ENCODE results near the gene CFAP299. TPM values are rescaled to one million over a fixed set of nuclear protein-coding genes. Genes with fewer than 3 reads are reported as not detected.

The CFAP299 gene
- total RNA-seq, 4 donors from 2014 or later: 1.2 TPM; not detected in 3

DNA sequence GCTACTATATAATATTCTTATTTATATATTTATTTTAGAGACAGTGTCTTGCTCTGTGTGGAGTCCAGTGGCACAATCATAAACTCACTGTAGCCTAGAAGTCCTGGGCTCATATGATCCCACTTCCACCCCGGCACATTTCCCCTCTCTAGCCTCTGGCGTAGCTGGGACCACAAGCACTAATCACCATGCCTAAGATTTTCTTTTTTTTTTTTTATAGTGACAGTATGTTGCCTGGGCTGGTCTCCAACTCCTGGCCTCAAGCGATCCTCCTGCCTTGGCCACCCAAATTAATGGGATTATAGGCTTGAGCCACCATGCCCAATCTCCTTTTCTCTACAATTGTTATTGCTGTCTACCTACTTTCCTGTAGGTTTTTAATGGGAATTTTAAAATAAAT is 620.9 kb downstream of the CFAP299 start:
- Histone ChIP-seq H3K27me3 (no peaks in the 10 kb centered on the region), H3K4me3 (no peak overlapping the region), H3K9me3 (no peaks in the 10 kb centered on the region), H3K4me1 (no peaks in the 10 kb centered on the region), H3K36me3 (no peaks in the 10 kb centered on the region), H3K27ac (no peak overlapping the region)
- intact Hi-C loops (cut with DNase I; ENCODE audit: low total_unique reads): no loop called here
- TF ChIP-seq, protein P1, sequence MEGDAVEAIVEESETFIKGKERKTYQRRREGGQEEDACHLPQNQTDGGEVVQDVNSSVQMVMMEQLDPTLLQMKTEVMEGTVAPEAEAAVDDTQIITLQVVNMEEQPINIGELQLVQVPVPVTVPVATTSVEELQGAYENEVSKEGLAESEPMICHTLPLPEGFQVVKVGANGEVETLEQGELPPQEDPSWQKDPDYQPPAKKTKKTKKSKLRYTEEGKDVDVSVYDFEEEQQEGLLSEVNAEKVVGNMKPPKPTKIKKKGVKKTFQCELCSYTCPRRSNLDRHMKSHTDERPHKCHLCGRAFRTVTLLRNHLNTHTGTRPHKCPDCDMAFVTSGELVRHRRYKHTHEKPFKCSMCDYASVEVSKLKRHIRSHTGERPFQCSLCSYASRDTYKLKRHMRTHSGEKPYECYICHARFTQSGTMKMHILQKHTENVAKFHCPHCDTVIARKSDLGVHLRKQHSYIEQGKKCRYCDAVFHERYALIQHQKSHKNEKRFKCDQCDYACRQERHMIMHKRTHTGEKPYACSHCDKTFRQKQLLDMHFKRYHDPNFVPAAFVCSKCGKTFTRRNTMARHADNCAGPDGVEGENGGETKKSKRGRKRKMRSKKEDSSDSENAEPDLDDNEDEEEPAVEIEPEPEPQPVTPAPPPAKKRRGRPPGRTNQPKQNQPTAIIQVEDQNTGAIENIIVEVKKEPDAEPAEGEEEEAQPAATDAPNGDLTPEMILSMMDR (IDR thresholded peaks at IDR 0.05): no peak
- TF ChIP-seq POLR2A (IDR thresholded peaks at IDR 0.05): no peak
- DNase-seq: no peak

GRCh38 chr4:80963051-80963450 is 627.5 kb downstream of the CFAP299 start:
- H3K4me3 ChIP-seq: no peak overlapping the region
- intact Hi-C loops (cut with DNase I; ENCODE audit: low total_unique reads): no loop called here
- no peak for TF ChIP-seq POLR2A (IDR thresholded peaks at IDR 0.05)
- TF ChIP-seq, protein P1 (IDR thresholded peaks at IDR 0.05): no peak
- H3K4me1 ChIP-seq: no peaks in the 10 kb centered on the region
- no peaks in the 10 kb centered on the region for H3K36me3 ChIP-seq
- DNase-seq: no peak
- H3K9me3 ChIP-seq: no peaks in the 10 kb centered on the region
- no peak overlapping the region for H3K27ac ChIP-seq
- H3K27me3 ChIP-seq: no peaks in the 10 kb centered on the region

DNA sequence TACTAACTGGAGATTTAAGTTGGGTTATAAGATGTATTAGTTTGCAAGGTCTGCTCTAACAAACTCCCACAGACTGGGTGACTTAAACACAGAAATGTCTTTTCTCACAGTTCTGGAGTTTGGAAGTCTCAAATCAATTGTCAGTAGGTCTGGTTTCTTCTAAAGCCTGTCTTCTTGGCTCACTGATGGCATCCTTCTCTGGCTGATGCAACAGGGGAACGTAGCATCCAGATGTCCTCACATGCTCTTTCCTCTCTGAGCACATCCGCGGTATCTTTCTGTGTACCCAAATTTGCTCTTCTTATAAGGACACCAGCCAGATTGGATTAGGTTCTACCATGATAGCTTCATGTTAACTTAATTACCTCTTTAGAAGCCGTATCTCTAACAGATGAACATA is 631.8 kb downstream of the CFAP299 start:
- Histone ChIP-seq H3K27me3 (no peaks in the 10 kb centered on the region), H3K36me3 (no peaks in the 10 kb centered on the region), H3K4me3 (no peak overlapping the region), H3K9me3 (no peaks in the 10 kb centered on the region), H3K27ac (no peak overlapping the region), H3K4me1 (no peaks in the 10 kb centered on the region)
- DNase-seq: no peak
- intact Hi-C loops (cut with DNase I; ENCODE audit: low total_unique reads): no loop called here
- no peak for TF ChIP-seq POLR2A (IDR thresholded peaks at IDR 0.05)
- TF ChIP-seq, protein P1 (IDR thresholded peaks at IDR 0.05): no peak

DNA sequence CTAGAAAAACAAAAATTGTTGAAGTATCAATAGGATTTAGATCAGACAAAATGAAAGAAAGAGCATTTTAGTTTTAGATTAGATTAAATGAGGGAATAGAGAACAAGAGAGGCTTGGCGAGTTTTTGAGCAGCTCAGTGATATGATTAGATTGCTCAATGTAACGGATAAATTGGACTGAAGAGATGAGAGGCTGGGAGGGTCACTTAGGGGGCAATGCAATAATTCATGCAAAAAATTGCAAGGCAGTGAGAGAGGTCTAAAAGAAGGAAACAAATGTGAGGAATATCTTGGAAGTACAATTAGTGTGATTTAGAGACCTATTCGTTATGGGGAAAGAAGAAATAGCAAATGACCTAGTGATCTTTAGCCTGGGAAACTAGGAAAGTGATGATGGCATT is 644.7 kb downstream of the CFAP299 start:
- no peaks in the 10 kb centered on the region for H3K36me3 ChIP-seq
- H3K27ac ChIP-seq: no peak overlapping the region
- H3K9me3 ChIP-seq: no peaks in the 10 kb centered on the region
- no peak overlapping the region for H3K4me3 ChIP-seq
- H3K4me1 ChIP-seq: no peaks in the 10 kb centered on the region
- intact Hi-C loops (cut with DNase I; ENCODE audit: low total_unique reads): no loop called here
- TF ChIP-seq, protein P1 (IDR thresholded peaks at IDR 0.05): no peak
- no peak for TF ChIP-seq POLR2A (IDR thresholded peaks at IDR 0.05)
- no peaks in the 10 kb centered on the region for H3K27me3 ChIP-seq
- DNase-seq: no peak

GRCh38 chr4:80986011-80986410 is 650.5 kb downstream of the CFAP299 start:
- H3K4me1 ChIP-seq: no peaks in the 10 kb centered on the region
- H3K27ac ChIP-seq: no peak overlapping the region
- no peaks in the 10 kb centered on the region for H3K9me3 ChIP-seq
- TF ChIP-seq, protein P1 (IDR thresholded peaks at IDR 0.05): no peak
- TF ChIP-seq POLR2A (IDR thresholded peaks at IDR 0.05): no peak
- intact Hi-C loops (cut with DNase I; ENCODE audit: low total_unique reads): no loop called here
- H3K36me3 ChIP-seq: no peaks in the 10 kb centered on the region
- DNase-seq: no peak
- no peak overlapping the region for H3K4me3 ChIP-seq
- no peaks in the 10 kb centered on the region for H3K27me3 ChIP-seq
